NCI-H2107 (cell line): ENCODE measurements around the gene IPCEF1.
"Not testable (repeated sequence)": the region's sequence is repeated elsewhere in the genome, so short reads cannot be mapped to it uniquely, and the experiment has no call there.

Experiments used
- DNase-seq: peaks from one replicate; lab custom pipeline; 2025; lab: John Stamatoyannopoulos, UW

Gene IPCEF1

DNA sequence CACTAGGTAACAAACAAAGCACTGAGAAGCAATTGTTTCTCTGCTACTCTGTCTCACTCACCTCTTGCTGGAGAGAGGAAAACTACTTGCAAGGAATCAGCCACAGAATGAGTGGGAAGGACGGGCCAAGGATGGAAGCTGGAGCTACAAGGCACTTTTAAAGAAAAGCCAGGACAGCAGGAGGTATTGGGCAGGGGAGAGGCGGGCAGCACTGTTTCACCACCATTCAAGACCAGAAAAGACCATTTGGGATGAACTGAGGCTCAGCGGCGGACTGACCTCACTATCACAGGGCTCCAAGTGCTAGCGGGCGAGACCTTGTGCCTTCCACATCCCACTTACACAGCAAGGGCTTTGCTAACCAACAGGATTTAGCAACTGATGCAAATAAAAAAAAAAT lies 137.4 kb downstream of the IPCEF1 start:
- DNase-seq = no peak

DNA sequence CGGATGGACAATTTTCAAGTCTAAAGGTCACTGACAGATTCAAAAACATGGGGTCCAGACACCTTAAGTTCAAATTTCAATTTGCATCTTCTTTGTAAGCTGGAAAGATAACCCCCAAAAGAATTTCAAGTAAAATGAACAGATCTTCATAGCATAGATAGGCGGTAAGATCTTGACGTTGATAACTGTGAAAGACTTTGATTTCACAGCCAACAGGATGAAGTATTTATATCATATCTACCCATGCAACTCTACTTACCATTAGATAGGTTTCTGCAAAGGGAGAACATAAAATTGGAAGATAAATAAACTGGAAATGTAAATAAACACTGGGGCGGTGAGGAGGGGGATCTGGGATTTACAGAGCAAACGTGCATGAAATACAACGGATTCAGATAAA lies 137.8 kb downstream of the IPCEF1 start:
- DNase-seq = no peak

DNA sequence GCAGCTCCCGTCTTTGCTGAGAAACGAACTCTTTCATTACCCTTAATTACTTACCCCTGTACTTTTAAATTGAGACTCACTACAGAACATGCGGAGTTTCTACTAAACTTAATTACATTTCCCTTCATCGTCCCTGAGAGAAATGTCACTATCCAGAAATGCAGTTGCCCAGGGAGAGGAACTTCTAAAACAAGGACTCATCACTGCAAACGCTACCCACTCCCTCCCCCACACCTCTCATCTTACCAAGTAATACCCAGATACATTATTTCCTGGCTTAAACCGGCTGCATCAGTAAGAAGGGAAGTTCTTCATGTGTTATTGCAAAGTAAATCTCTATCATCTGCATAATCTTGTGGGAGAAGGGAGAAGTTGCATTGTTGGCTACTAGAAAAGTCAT lies 138.3 kb downstream of the IPCEF1 start:
- no peak for DNase-seq

DNA sequence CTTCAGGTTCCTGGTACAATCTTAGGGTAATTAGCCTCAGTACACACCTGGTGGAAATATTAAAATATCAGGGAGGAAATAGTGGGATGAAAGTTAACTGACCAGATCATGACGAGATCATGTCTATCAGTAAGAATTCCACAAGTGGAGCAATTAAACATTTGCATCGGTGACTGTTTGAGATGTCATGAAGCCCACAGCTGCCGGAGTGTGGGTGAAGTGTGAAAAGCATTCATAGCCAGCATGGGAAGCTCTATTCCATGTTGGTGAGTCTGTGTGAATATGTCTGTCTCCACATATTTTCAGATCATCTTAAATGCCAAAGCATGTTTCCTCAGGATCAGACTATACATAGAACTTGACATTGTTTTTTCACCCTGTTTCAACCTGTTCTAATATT lies 142.8 kb downstream of the IPCEF1 start:
- DNase-seq = no peak

DNA sequence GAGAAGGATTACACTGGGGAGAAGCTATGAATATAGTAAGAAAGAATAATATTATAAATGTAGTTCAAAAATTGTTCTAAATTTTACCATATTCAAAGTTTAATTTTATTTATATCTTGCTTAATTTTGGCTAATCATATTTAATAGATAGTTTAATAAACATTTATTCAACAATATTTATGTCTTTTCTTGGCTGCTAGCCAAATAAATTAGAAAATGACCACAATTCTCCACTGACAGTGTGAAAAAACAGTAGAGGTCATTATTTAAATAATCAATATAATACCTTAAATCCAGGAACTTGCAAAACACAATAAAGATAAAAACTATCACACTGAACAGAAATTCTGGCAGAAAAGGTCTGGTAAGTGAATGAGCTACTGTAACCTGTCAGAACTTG lies 145.9 kb downstream of the IPCEF1 start:
- no peak for DNase-seq

DNA sequence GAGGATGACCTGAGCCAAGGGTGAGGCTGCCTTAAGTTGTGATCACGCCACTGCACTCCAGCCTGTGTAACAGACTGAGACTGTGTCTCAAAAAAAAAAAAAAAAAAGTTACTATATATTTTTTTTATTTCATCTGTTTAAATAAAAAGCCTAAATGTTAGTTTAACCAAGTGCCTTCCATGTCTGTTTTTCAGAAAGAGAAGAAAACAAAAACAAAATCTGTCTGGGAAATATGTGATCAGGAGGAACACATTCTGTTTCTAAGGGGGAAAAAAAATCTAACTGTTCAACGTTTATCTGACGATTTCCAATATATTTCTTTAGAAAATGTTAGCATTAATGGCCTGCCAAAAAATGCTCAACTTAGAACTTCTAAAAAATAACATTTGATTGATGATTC lies 147.0 kb downstream of the IPCEF1 start:
- no peak for DNase-seq

DNA sequence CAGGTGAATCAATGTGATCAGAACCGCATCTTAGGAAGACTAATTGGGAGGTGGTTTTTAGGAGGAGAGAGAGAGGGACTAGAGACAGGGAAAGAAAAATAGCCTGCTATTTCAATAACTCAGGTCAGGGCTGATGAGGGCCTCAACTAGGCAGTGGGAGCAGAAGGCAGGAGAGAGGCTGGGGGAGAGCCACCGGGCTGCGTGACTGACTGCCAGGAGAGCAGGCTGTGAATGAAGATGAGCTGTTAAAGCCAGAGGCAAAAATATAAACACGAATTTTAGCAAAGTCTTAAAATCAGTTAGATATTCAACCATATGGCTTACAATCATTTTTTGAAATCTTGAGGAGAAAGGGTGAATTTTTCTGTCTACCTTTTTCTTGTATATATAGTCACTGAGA lies 149.6 kb downstream of the IPCEF1 start:
- no peak for DNase-seq

DNA sequence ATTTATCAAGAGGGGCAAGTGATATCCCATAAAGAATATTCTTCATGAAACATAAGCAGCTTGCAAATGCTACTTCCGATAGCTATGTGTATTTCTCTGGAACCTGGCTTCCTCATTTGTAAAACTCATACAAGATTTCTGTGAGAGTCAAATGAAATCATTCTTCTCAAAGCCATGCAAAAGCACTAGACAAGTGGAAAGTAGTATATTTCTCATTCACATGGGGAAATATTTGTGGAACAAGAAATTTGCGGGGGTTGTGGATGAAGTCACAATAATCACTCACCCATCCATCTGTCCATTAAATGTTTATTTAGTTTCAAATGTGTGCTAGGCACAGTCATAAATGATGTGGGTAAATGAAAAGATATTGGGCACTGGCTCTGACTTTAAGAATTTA lies 150.5 kb downstream of the IPCEF1 start:
- no peak for DNase-seq

DNA sequence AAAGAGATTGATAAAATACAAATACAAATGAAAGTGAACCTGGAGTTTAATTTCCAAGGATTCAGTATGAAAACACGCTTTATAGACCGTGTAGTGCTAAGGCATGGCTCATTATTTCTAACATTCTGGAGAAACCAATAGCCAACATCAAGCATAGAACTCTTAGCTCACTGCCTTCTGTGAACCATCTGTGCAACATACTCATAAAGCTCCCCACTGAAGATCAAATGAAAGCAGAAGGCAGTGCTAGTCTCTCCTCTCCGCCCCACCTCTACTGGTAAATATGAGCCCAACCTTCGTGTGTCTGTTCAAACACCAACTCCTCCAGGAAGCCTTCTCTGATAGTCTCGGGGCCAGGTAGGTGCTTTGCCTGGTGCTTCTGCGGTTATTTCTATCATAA lies 153.6 kb downstream of the IPCEF1 start:
- DNase-seq = no peak

DNA sequence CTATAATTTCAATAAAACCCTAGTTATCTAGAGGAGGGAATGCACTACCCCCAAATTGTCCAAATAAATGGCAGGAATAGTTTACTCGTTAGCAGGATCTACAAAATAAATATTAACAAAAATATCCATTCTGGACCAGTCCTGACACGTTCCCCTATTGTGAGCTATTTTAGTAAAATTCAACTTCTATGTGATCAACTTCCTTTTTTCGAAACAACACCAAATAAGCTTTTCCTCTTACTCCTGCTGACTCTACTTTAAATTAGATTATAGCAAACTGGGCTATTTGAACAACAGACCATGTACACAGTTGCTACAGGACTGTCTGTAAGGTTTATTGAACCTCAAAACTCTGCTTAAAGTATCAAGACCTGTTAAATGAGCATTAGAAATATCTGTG lies 154.3 kb downstream of the IPCEF1 start:
- DNase-seq = no peak

DNA sequence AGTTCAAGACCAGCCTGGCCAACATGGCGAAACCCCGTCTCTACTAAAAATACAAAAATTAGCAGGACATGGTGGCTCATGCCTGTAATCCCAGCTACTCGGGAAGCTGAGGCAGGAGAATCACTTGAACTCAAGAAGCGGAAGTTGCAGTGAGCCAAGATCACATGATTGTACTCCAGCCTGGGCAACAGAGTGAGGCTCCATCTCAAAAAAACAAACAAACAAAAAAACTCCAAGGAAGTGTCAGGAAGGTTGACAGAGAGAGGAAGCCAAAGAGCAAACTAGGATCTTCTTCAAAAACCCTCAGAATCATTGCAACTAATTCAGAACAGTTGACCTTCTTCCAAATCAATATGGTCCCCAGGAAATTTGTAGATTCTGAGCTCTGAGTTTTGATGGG lies 154.9 kb downstream of the IPCEF1 start:
- not testable (repeated sequence) for DNase-seq

DNA sequence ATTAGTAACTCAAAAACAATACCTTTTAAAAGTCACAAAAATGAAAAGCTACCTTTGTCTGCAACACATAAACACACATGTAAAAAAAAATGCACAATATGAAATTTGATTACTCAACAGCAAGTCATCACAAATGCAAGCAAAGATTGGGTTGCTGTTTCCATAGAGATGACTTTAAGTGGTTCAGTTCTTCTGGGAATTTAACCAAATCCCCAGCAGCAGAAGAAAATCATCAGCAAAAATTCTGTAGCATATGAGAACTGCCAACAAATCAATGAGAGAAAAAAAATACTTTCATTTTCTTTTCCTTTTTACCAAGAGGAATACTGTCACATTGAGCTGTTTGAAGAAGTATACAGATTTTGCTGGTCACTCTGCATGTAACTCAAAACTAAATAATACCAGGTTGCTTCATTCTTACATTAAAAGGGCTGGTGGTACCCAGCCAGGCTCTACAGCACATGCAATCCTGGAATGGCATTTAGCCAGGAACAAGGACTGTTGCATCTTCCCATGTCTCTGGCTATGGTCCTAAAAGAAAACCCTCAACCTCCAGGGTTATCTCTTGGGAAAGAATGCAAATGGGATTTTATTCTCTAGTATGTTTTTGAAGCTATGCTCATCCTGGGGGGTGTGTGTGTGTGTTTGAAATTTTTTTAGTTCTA lies 159.3 kb downstream of the IPCEF1 start:
- DNase-seq = no peak

DNA sequence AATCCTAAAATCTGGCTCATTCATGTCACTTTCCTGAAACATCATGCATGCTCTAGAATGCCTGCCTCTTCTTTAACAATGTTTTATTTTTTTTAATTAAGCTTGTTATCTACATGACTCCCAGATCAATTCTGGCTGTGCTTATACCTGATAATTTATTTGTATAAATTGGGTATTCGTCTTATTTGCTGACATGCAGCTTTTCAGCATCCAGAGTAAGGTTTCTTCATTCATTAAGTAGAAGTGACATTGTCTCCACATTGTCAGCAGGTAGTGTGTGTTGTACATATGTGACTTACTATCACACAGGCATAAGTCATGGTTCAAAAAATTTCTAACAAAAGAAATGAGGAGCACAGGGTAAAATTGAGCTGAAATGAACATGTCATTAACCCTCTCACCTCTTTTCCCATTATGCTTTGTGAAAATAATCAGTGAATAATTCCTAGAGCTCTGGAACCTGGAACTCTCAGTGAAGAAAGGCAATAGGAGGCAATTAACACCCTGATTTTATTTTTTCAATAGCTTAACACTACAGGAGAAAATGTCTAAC lies 160.2 kb downstream of the IPCEF1 start:
- DNase-seq = no peak

DNA sequence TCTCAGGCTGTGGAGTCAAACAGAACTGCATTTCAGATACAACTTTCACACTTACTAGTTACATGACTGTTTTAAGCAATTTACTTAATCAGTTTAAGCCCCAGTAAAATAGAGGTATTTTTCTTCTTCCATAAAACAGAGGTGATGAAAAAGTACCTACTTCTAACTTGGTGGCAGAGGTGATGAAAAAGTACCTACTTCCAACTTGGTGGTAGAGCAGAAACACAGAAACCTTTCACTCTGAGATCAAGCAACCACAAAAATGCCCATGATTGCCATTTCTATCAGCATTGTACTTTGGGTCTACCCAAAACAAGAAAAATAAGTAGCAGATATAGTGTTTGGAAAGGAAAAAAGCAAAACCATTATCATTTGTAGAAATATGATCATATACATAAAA lies 168.9 kb downstream of the IPCEF1 start:
- no peak for DNase-seq

DNA sequence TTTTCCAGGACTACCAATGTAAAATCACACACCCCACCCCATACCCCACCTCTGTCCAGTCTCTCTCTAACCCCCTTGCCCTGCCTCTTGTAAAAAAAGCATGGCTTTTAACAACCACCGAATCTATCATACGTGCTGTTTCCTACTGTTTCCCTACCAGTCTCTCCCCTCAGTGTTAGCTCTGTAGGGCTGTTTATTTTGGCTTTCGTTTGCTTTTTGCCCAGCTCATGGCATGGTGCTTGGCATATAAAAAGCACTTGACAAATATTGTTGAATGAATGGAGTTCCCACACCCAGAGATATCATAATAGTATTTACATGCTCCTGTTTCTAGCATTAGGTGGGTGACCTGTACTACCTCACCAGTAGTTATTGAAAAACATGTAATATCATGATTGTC lies 169.4 kb downstream of the IPCEF1 start:
- no peak for DNase-seq

DNA sequence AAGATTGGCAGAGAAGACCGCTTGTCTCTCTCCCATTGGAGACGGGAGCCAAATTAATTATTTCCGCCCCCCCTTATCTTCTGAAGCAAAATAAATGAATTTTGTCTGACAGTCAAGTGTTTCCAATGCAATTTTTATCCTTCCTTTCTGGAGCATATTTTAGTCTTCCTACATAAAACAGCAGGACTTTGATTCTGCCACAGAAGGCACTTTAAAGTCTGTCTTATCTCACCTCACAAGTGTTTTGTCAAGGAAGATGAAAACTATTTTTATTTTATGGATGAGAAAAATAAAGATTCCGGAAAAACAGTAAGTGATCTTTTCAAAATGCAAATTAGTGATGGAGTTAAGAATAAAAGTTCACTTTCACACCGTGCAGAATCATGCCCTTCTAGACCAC lies 177.2 kb downstream of the IPCEF1 start:
- no peak for DNase-seq

DNA sequence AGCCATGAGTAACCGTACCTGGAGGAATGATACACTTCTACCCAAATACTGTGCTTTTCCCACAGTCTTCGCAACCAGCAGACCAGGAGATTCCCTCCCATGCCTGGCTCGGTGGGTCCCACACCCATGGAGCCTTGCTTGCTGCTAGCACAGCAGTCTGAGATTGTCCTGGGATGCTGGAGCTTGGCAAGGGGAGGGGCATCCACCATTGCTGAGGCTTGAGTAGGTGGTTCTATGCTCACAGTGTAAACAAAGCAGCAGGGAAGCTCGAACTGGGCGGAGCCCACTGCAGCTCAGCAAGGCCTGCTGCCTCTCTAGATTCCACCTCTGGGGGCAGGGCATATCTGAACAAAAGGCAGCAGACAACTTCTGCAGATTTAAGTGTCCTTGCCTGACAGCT lies 184.2 kb downstream of the IPCEF1 start:
- DNase-seq = not testable (repeated sequence)

DNA sequence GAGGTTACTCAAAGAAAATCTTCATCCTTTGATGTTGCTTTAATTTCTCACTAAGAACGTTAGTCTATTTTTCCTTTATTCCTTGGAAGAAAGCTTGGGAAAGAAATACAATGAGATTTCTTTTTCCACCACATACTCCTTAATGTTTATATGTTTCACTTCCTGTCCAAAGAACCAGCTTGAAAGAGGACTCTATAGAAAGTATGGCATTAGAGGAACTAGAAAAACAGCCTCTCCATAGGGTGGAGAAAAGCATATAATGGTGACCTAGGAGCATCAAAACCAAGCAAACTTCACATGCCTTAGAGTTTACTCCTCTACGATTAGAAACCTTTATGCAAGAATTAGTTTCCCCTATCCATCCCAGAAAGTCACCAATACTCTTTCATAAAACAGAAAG lies 186.5 kb downstream of the IPCEF1 start:
- no peak for DNase-seq

DNA sequence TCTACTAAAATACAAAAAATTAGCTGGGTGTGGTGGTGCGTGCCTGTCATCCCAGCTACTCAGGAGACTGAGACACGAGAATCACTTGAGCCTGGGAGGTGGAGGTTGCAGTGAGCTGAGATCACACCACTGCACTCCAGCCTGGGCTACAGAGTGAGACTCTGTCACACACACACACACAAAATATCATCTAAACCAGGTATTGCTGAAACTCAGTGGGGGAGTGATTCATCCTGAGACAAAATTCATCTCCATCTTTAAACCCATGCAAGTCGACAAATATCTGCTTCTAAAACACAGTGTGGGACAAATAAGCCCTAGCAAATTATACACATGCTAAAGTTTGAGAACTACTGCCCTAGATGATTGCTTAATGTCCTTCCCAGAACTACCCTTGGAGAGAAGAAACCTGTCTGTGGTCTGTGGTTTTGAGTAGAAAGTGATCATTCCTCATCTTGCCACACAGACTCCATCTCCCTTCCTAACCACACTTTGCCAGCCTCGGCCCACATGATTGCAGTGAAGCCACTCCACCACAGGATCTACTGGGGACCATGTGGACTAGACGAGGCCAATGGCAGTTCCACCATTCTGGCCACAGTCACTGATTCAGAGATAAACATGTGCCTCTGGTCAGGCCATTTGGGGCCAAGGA lies 187.3 kb downstream of the IPCEF1 start:
- no peak for DNase-seq

DNA sequence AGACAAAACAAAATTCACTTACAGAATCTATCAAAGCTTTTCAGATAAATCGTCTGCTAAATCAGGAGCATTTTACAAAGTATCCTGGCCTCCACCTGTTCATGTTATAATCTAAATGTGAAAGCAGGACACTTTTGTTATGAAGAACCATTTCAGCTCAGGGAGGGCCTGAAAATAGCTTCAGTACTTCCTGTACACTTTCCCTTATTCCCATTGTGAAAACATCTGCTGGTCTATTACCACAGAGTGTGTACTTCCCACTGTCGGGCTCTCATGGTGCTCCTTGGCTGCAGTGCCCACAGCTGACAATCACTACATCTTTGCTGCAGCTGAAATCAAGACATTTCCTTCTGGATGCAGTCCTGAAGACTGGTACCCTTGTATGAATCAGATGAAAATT lies 189.5 kb downstream of the IPCEF1 start:
- DNase-seq = no peak

DNA sequence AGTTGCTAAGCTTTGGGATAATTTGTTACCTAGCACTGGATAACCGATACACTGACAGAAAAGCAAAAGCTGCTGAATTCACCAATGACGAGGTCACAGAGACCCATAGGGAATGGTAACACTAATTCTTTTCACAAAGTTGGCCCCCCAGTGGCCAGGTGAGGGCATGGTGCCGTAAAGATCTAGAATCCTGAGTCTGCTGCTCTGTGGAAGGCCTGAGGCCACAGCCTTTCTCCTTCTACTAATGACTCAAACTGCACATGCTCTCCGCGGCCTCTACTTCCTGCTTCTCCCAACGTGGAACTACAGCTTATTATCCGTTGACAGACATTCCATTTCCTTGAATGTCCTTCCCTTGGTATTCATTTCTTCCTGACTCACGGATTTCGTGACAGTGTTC lies 190.5 kb downstream of the IPCEF1 start:
- no peak for DNase-seq

DNA sequence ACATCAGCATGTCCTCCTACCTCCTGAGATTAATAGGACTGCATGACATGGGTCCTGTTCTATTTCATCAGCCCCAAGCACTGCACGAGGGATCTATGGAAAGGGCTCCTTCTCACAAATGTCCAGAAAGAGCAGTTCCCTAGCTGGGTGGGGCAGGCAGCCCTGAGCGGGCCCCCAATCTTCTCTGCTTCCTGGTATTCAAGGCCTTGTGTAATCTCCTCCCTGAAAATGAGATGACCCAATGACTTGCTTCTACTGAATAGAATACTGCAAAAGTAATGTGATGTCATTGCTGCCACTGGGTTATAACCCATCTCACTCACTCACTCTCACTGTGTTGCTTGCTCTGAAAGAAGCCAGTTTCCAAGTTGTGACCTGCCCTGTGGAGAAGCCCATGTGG lies 191.1 kb downstream of the IPCEF1 start:
- DNase-seq = no peak

DNA sequence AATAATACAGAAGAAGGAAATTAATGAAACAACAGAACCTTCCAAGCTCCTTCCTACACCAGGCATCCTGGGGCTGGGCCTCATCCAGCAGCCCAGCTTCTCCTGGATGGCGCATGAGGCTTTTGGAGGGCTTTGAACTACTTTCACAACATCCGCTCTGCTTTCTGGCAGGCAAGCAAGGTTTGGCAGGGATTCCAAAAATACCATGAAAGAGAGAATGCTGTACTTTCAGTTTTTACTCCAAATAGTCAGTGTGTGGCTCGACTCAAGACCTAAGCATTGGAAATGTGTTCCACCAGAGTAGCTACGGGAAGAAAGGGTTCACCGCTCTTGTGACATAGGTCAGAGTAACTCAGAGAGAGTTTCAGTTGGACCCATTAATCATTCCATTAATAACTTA lies 192.2 kb downstream of the IPCEF1 start:
- DNase-seq = no peak

DNA sequence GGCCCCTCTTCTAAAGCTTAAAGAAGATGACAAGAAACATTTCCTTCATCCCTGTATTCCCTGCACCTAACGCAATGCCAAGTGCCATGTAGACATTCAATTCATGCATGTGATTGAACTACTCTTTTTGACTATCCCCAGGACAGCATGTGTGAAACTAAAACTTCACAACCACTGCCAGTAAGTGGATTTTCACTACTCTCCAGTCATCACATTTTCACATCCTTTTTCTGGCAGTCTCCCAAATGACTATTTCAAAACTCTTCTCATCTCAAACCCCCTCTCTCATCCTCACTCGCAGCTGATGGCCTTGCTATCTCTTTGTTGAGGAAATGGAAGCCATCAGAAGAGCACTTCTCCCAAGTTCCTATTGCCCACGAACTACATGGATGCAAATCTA lies 194.9 kb downstream of the IPCEF1 start:
- DNase-seq = no peak
